ENCODE measurements around the gene CTAGE1.

DNA sequence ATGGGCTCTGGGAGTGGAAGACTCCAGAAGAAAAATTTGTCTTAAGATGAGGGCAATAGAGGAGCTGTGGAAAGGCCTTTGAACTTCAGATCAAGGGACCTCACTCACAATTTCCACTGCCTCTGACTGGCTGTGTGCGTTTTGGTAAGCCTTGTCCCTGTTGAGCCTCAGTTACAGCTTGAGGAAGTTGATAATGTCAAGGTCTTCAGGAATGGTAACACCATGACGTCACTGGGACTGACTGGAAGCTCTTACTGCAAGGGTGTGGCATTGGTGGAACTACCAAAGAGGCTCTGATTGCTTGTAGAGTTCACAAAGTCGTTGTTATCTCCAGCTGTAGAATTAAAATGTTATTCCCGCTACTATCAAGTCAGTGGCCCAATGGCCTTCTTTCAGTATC is 29.2 kb upstream of the CTAGE1 start:
- TF ChIP-seq, protein P1, sequence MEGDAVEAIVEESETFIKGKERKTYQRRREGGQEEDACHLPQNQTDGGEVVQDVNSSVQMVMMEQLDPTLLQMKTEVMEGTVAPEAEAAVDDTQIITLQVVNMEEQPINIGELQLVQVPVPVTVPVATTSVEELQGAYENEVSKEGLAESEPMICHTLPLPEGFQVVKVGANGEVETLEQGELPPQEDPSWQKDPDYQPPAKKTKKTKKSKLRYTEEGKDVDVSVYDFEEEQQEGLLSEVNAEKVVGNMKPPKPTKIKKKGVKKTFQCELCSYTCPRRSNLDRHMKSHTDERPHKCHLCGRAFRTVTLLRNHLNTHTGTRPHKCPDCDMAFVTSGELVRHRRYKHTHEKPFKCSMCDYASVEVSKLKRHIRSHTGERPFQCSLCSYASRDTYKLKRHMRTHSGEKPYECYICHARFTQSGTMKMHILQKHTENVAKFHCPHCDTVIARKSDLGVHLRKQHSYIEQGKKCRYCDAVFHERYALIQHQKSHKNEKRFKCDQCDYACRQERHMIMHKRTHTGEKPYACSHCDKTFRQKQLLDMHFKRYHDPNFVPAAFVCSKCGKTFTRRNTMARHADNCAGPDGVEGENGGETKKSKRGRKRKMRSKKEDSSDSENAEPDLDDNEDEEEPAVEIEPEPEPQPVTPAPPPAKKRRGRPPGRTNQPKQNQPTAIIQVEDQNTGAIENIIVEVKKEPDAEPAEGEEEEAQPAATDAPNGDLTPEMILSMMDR (conservative IDR thresholded peaks at IDR 0.05; ENCODE audit: low read length), result no peak
- TF ChIP-seq EZH2phosphoT487 (IDR thresholded peaks at IDR 0.05; ENCODE audit: borderline replicate concordance), result no peak
